ENCODE measurements around the gene ABCG2.

Gene ABCG2

GRCh38 chr4:88158489-88159228 is at the start of gene ABCG2:
TSS of gene ABCG2 (minus strand) at chr4:88158639. CDS start at chr4:88139995, 18,644 bp downstream.
- no peak for FAIRE-seq

GRCh38 chr4:88208156-88208555 is 49.7 kb upstream of the ABCG2 start:
- no peak for FAIRE-seq

GRCh38 chr4:88207171-88207570 is 48.7 kb upstream of the ABCG2 start:
- FAIRE-seq: no peak

GRCh38 chr4:88204882-88205281 is 46.4 kb upstream of the ABCG2 start:
- FAIRE-seq: no peak

GRCh38 chr4:88202443-88202842 is 44.0 kb upstream of the ABCG2 start:
- no peak for FAIRE-seq

GRCh38 chr4:88200186-88200585 is 41.7 kb upstream of the ABCG2 start:
- no peak for FAIRE-seq

- FAIRE-seq: no peak
Measured at GRCh38 chr4:88196523-88197185, 38.2 kb upstream of the ABCG2 start.

GRCh38 chr4:88196013-88196365 is 37.5 kb upstream of the ABCG2 start:
- no peak for FAIRE-seq

GRCh38 chr4:88195328-88196012 is 37.0 kb upstream of the ABCG2 start:
- no peak for FAIRE-seq

- FAIRE-seq: no peak
Measured at GRCh38 chr4:88191404-88191803, 33.0 kb upstream of the ABCG2 start.

- no peak for FAIRE-seq
Measured at GRCh38 chr4:88189881-88190585, 31.6 kb upstream of the ABCG2 start.

GRCh38 chr4:88189418-88189738 is 30.9 kb upstream of the ABCG2 start:
- no peak for FAIRE-seq

- FAIRE-seq: no peak
Measured at GRCh38 chr4:88188738-88189417, 30.4 kb upstream of the ABCG2 start.

- no peak for FAIRE-seq
Measured at GRCh38 chr4:88187766-88188165, 29.3 kb upstream of the ABCG2 start.

GRCh38 chr4:88185906-88186305 is 27.5 kb upstream of the ABCG2 start:
- no peak for FAIRE-seq

GRCh38 chr4:88179261-88179660 is 20.8 kb upstream of the ABCG2 start:
- no peak for FAIRE-seq

- no peak for FAIRE-seq
Measured at GRCh38 chr4:88178626-88179231, 20.3 kb upstream of the ABCG2 start.

- FAIRE-seq: no peak
Measured at GRCh38 chr4:88177983-88178625, 19.7 kb upstream of the ABCG2 start.

- FAIRE-seq: no peak
Measured at GRCh38 chr4:88172987-88173386, 14.5 kb upstream of the ABCG2 start.

GRCh38 chr4:88171206-88171605 is 12.8 kb upstream of the ABCG2 start:
- FAIRE-seq: no peak

- FAIRE-seq: no peak
Measured at GRCh38 chr4:88169298-88169697, 10.9 kb upstream of the ABCG2 start.

GRCh38 chr4:88166608-88167007 is 8.2 kb upstream of the ABCG2 start:
- no peak for FAIRE-seq
